H4 (cell line): ENCODE data around the gene PYCR2. TPM values are rescaled to one million over a fixed set of nuclear protein-coding genes. Genes with fewer than 3 reads are reported as not detected.
"Not testable (repeated sequence)": the region's sequence is repeated elsewhere in the genome, so short reads cannot be mapped to it uniquely, and the experiment has no call there.

Experiments used
- DNase-seq: peaks from one replicate; pipeline ENCODE4 v3.0.0-alpha.2; 2015; ENCODE audit warnings: low spot score
- total RNA-seq: library from RNA; depleted of rRNA; stranded (reverse); fragments of >200 nt; shearing (Covaris generic); gene quantifications from 2 replicates; pipeline ENCODE4 v1.2.3, GENCODE V29; 2014; rRNA removed

The PYCR2 gene
- 37.2 and 38.6 TPM in 2 replicates for total RNA-seq

DNA sequence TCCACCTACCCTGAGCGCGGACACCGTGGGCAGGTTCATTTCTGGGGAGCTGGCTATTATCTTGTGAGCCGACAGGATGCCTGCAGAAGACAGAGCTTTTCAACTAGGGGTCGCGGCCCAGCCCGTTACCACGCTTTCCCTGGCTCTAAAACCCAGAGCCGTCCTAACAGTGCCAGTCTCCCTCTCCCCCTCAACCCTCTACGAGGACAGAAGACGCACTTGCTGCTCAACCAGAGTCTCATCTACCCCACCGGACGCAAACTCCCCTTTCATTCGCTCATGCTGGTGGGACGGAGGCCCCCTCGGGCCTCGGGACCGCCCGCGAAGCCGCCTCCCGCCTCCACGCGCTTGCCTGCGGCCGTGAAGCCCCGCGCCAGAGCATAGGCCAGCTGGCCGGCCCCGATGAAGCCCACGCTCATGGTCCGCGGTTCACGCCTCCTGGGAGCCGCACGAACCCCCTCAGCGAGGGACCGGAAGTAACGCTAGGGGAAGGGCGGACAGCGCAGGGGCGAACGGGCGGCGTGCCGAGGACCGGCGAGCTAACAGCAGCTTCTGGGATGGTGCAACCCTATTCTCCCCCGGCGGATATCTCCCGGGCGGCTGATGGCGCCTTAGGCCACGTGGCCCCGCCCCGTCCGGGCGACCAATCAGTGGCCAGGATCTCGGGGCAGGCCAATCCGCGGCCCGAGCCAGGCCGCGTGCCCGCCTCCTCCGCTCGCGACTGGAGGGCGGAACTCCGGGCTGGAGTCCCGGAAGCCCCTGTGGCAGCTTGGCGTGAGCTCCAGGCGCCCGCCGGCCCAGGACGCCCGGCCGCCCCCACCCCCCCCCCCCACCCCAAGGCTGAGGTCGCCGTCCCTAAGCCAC, at the start of gene PYCR2:
Gene PYCR2, minus strand, starts transcription at position 559 of the 864 bp plus-strand sequence. Its CDS starts 140 bp downstream, at position 419.
- peak; percentile 90 for DNase-seq

DNA sequence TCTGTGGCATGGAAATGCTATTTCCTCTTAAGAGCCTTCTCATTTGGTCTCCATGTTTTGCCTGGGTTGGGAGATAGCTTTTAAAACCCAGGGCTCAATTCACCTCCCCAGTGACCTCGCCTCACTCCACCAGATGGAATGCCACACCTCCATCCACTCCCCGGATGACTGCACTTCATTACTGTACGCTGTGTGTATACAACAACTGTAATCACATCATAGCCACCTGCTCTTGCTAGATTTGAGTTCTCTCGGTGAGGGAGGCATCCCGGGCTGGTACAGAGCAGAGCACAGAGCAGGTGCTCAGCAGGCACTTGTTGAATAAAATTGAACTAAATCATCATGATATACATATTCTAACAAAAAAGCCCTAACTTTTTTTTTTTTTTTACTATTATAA, 49.1 kb upstream of the PYCR2 start:
- DNase-seq = no peak

DNA sequence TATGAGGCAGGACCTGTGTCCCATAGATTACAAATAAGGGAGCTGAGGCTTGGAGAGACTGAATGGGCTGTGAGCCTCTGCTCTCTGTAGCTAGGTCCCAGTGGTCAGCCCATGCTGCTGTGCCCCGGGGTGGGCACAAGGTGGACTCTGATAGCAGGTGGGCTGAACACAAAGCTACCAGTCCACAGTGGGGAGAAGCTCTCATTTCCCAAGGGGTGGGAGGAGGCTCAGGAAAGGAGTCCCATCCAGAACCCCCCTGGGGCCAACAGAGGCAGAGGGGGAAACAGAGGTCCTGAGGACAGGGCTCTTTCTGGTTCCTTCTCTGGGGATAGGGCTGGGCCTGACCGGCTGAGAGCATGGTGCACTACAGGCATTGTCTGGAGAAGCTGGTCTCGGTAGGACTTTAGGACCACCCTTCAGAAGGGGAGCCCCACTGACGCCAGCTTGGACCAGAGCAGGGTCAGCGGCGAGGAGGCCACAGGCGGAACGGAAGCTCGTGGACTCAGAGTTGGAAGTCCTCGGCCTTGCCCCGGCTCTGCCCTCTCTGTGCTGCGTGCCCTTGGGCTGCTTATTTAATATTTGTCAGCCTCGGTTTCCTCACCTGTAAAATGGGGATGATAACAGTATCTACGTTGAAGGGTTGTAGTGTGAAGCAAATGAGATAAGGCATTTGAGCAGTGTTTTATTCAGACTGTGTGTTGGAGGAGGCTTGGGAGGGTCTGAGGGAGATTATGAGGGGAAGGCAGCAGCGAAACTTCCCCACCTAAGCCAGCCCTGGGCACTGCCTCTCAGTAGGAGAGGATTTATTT, 48.5 kb upstream of the PYCR2 start:
- no peak for DNase-seq

DNA sequence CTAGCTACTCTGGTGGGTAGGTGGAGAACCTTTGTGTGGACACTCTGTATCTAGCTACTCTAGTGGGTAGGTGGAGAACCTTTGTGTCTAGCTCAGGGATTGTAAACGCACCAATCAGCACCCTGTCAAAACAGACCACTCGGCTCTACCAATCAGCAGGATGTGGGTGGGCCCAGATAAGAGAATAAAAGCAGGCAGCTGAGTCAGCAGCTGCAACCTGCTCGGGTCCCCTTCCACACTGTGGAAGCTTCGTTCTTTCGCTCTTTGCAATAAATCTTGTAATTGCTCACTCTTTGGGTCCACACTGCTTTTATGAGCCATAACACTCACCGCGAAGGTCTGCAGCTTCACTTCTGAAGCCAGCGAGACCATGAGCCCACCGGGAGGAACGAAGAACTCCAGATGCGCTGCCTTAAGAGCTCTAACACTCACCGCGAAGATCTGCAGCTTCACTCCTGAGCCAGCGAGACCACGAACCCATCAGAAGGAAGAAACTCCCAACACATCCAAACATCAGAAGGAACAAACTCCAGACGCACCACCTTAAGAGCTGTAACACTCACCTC, 46.6 kb upstream of the PYCR2 start:
- not testable (repeated sequence) for DNase-seq

GRCh38 chr1:225969751-225970150, 45.7 kb upstream of the PYCR2 start:
- not testable (repeated sequence) for DNase-seq

GRCh38 chr1:225965231-225965630, 41.2 kb upstream of the PYCR2 start:
- no peak for DNase-seq

DNA sequence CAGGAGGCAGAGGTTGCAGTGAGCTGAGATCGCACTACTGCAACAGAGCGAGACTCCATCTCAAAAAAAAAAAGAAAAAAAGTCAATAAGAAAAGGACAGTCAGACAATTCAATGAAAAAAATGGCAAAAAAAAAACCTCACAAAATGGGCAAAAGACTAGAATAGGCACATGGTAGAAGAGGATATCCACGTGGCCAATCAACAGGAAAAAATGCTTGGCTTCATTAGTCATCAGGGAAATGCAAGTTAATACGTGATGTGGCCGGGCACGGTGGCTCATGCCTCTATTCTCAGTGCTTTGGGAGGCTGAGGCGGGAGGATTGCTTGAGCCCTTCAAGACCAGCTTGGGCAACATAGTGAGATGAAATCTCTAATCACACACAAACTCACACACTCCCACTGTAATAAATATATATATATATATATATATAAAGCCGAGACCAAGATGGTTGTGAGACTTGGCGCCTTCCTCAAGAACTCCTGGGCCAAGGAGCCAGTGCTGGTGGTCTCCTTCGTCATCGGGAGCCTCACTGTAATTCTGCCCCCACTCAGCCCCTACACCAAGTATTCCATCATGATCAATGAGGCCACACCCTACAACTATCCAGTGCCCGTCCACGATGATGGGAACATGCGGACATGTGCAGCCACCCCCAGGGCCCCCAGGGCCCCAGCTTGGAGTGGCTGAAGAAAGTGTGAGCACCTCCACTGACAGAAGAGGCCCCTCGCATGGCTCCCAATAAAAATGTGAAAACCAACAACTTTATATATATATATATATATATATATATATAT, 39.9 kb upstream of the PYCR2 start:
- no peak for DNase-seq

GRCh38 chr1:225962440-225962975, 38.5 kb upstream of the PYCR2 start:
- no peak for DNase-seq

DNA sequence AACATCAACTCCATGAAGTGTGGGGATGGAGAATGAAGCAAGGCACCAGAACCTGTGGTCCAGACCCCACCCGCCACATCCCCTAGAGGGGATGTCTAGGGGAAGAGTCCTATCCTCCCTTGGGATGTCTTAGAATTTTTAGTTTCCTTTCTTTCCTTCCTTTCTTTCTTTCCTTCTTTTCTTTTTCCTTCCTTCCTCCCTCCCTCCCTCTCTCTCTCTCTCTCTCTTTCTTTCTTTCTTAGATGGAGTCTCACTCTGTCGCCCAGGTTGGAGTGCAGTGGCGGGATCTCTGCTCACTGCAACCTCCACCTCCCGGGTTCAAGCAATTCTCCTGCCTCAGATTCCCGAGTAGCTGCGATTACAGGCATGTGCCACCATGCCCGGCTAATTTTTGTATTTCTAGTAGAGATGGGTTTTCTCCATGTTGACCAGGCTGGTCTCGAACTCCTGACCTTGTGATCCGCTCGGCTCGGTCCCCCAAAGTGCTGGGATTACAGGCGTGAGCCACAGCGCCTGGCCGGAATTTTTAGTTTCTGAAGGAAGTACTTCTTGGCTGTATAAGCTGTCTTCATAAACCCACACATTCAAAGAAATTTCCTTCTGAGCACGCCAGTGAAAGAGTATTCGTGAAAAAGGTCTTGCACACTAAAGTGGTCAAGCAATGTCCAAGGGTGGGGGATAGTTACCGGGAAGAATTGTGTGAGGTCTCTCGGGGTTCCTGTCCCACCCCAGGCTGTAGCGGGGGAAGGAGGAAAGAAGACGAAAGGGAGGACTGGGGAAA, 37.8 kb upstream of the PYCR2 start:
- DNase-seq = no peak

DNA sequence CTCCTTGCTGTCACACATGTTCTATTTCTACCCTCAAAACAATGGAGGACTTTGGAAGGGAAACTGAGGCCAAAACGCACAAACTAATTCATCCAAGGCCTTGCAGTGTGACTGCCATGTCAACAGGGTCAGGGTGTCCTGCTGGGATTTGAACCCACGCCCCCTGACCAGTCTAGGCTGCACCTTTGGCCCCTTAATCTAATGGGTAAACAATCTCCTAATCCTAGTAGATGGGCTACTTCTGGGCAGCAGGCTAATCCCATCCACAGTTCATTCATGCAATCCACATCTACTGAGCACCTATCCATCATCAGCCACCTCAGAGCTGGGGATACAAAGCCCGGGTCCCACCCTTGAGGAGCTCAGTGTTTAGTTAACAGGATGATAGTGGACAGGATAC, 34.0 kb upstream of the PYCR2 start:
- DNase-seq = no peak

DNA sequence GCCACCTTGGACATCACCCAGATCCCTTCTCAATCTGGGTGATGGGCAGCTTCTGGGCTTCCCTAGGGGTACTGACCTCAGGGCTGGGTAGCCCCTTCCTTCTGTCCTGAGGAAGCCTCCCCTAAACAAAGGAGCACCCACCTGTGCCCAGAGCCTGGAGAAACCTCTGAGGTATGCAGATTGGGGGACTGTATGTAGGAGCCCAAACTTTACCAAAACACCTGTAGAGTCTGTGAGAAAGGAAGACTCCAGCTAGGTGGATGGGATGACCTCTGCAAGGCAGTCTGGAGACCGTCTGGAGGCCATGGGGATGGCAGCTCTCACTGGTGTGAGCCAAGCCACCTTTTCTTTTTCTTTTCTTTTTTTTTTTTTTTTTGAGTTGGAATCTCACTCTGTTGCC, 30.7 kb upstream of the PYCR2 start:
- no peak for DNase-seq

- DNase-seq = no peak
These were observed 29.3 kb upstream of the PYCR2 start for GRCh38 chr1:225953315-225953714.

GRCh38 chr1:225950905-225951497, 27.0 kb upstream of the PYCR2 start:
- no peak for DNase-seq

DNA sequence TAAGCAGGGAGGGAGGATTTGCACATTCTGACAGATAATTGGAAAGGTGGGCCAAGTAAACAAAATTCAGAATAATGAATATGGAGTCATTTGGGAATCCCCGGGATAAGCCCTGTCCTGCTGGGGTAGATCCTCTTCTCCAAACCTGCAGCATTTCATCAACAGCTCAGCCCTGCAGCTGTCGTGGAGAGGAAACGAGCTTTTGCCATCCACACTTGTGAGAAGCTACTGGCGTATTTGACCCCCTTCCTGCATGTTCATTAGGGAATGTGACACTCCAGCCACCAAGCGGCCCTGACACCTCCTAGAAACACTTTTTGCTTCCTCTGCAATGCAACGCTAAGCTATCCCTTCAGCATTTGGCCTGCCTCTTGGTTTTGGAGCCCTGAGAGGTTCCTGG, 25.0 kb upstream of the PYCR2 start:
- no peak for DNase-seq

GRCh38 chr1:225946803-225947202, 22.8 kb upstream of the PYCR2 start:
- no peak for DNase-seq

- no peak for DNase-seq
These were observed 22.1 kb upstream of the PYCR2 start for GRCh38 chr1:225946082-225946620.

- DNase-seq = no peak
These were observed 21.5 kb upstream of the PYCR2 start for GRCh38 chr1:225945564-225945963.

- no peak for DNase-seq
These were observed 20.9 kb upstream of the PYCR2 start for GRCh38 chr1:225944951-225945350.

GRCh38 chr1:225944387-225944786, 20.3 kb upstream of the PYCR2 start:
- no peak for DNase-seq

DNA sequence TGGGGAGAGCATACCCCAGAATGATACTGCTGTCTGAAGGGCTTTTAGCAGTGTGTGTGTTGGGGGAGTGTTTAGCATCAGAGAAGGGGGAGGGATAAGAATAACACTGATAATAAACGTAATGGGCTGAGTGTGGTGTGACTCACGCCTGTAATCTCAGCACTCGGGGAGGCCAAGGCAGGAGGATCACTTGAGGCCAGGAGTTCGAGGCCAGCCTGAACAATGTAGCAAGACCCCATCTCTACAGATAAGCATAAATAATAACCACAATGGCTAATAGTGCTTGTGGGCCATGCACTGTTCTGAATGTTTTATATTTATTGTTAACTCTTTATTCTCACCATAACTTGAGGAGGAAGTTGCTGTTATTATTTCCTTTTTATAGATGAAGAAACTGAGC, 19.5 kb upstream of the PYCR2 start:
- DNase-seq = no peak
